NCI-H2107 (cell line): ENCODE data around the gene CFAP20DC.
"Not testable (repeated sequence)": the region's sequence is repeated elsewhere in the genome, so short reads cannot be mapped to it uniquely, and the experiment has no call there.

Experiments used
- DNase-seq: peaks from one replicate; lab custom pipeline; 2025; lab: John Stamatoyannopoulos, UW

The CFAP20DC gene

DNA sequence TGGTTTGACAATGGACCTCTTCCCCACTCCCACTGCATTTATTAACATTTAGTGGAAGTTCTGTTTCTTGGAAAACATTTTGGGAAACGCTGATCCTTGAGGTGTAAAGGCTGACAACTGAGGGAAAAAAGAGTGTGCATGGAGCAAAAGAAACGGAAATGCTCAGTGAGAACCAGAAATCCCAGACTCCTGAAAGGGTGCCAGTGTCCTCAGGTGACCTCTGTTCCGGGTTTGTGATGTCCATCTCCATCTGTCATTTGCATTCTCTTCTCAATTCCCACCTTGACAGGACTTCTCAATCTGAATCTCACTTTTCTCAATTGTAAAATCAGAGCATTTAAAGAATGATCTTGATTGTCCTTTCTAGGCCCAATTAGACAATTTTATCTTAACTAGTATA is 312.2 kb downstream of the CFAP20DC start:
- DNase-seq = no peak

- DNase-seq = no peak
These were observed 318.2 kb downstream of the CFAP20DC start for GRCh38 chr3:58731673-58732072.

- DNase-seq = no peak
These were observed 321.1 kb downstream of the CFAP20DC start for GRCh38 chr3:58728723-58729122.

DNA sequence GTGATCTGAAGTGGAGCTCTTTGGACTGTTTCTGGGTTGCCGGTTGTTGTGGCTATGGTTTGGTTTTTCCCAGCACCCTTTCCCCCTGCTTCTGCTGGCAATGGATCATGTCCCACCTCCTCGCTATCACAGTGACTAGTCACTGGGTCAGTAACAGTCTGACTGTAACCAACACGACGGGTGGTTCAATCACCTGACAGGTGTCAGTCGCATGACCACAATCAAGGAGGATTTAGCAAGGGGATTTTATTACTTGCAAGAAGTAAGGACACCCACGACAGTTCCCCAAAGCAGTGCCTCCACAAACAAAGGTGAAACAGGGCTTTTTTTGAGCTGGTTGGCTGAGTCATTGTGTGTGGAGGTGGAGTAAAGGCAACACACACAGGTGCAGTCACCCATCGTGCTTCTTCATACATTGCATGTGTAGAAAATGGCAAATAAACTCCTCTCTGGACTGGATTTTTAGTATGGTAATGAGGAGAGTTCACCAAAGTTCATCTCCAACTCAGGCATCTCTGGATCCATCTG is 324.4 kb downstream of the CFAP20DC start:
- no peak for DNase-seq

DNA sequence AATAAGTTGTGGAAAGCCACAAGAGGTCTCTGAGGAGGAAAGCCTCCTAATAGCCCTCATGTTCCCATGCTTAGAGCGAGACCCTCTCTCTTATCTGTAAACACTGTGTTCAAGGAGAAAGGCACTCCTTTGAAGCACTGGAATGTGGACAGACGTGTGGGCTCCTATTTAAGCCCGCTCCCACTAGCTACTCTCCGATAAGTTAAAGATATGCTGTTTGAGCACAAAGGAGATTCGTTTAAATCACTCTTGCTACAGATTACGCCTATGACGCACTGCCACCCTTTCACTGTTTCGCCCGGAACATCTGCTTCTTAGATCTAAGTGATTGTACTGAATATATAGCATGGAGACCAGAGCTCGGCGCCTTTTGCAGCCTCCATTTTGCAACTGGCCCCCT is 325.5 kb downstream of the CFAP20DC start:
- no peak for DNase-seq

DNA sequence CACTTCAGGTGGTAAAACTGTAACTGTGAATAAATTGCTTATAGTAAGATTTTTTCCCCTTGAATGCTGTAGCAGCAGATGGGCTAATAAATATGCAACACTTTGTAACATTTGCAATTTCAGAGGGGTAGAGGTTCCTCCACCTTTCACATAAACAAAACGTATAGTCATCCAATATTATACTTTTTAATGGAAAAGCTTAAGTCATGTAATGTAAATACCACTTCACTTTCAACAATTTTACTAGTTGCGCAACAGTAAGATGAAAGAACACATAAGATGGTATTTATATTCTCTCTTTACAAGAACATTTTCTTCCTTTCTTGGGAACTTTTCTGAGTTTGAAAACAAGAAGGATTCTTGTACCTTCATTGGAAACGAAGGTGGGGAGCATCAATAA is 326.7 kb downstream of the CFAP20DC start:
- no peak for DNase-seq

GRCh38 chr3:58722561-58722960 is 327.3 kb downstream of the CFAP20DC start:
- no peak for DNase-seq

DNA sequence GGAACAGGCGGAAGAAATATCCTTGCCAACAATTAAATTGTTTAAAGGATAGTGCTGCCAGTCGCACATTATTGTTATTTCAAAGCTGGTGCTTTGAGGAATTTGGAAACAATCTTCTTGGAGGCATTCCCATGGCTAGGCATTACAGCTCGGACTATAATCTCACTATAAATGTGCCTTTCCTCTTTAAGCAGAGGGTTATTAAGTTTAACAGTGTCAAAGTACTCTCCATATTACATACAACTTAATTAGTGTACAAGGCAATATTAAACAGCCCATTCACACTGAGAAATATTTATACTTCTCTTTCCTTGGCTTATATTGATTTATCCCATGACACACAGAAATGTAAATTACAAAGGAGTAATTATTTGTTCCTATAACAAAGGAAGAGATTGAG is 329.3 kb downstream of the CFAP20DC start:
- DNase-seq = no peak

- no peak for DNase-seq
These were observed 330.1 kb downstream of the CFAP20DC start for GRCh38 chr3:58719684-58720083.

GRCh38 chr3:58713715-58714401 is 336.0 kb downstream of the CFAP20DC start:
- no peak for DNase-seq

GRCh38 chr3:58711871-58712270 is 338.0 kb downstream of the CFAP20DC start:
- DNase-seq = no peak

DNA sequence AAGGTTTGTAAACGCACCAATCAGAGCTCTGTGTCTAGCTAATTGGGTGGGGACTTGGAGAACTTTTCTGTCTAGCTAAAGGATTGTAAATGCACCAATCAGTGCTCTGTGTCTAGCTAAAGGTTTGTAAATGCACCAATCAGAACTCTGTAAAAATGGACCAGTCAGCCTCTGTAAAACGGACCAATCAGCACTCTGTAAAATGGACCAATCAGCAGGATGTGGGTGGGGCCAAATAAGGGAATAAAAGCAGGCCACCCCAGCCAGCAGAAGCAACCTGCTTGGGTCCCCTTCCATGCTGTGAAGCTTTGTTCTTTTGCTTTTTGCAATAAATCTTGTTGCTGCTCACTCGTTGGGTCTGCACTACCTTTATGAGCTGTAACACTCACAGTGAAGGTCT is 340.8 kb downstream of the CFAP20DC start:
- not testable (repeated sequence) for DNase-seq

DNA sequence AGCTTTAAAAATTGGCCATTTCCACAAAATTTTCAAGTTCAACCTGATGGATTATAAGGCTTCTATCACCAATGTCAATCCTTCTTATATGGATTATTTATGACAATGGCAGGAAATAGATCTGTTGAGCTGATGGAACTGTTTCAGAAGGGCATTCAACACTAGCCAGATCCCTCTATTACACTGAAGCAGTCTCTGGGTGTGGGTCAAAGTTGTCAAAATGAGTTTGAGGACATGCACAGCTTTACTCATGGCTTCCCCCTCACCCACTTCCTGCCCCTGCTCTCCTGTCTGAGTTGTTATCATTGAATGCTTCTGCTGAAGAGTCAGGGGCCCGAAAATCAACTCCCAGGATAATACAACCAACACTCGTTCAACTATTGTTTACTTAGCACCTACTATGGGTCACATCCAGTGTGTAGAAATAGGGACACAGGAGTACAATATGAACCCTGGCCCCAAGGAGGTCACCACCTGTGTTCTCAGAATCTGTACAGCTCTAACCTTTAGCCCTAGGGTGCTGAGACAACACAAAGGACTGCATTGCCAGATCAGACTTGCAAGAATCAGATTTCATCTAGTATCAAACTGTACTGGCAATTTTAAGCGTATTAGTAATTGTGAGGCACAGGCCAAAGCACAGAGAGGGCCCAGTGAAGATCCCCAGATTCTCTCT is 341.6 kb downstream of the CFAP20DC start:
- no peak for DNase-seq

DNA sequence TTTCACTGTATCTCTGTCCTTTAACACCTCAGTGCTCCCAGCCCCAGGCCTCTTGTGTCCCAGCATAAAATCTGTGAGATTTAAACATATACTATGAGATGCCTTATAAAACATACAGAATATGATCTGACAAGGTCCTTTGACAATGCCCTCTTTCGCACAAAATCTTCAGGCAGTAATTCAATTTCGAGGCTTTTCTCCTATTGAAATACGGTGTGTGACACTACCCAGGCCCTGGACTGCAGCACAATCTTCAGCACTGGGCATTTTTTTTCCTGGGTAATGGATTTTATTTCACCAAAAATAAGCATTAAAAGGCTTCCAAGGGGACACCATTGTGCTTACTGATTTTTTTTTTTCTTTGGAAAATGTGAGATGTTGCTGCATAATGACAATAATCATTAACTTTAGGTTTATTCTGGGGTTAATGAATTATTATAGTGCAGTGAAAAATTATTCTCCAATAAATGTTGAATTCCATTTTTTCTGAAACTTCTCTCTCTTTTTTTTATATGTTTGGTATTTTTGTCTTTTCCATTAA is 342.4 kb downstream of the CFAP20DC start:
- DNase-seq = no peak

GRCh38 chr3:58706395-58707167 is 343.2 kb downstream of the CFAP20DC start:
- DNase-seq = no peak

- DNase-seq = no peak
These were observed 345.1 kb downstream of the CFAP20DC start for GRCh38 chr3:58704745-58705144.

GRCh38 chr3:58704304-58704703 is 345.5 kb downstream of the CFAP20DC start:
- not testable (repeated sequence) for DNase-seq

GRCh38 chr3:58698246-58698645 is 351.6 kb downstream of the CFAP20DC start:
- no peak for DNase-seq

DNA sequence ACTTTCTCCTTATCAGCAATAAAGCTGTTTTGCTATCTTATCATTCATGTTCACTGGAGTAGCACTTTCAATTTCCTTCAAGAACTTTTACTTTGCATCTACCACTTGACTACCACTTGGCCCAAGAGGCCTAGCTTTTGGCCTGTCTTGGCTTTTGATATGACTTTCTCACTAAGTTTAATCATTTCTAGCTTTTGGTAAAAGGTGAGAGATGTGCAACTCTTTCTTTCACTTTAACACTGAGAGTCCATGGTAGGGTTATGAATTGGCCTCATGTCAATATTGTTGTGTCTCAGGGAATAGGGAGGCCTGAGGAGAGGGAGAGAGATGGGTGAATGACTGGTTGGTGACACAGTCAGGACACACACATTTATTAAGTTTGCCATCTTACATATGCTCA is 352.3 kb downstream of the CFAP20DC start:
- no peak for DNase-seq

DNA sequence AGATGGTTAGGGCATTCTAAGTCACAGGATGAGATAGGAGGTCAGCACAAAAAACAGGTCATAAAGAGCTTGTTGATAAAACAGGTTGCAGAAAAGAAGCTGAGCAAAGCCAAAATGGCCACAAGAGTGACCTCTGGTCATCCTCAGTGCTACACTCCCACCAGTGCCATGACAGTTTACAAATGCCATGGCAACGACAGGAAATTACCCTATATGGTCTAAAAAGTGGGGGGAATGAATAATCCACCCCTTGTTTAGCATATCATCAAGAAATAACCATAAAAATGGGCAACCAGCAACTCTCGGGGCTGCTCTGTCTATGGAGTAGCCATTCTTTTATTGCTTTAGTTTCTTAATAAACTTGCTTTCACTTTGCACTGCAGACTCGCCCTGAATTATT is 353.0 kb downstream of the CFAP20DC start:
- not testable (repeated sequence) for DNase-seq

GRCh38 chr3:58696093-58696492 is 353.7 kb downstream of the CFAP20DC start:
- DNase-seq = no peak

GRCh38 chr3:58695284-58695683 is 354.5 kb downstream of the CFAP20DC start:
- not testable (repeated sequence) for DNase-seq
